ENCODE results near the gene IL10RA. TPM values are rescaled to one million over a fixed set of nuclear protein-coding genes. Genes with fewer than 3 reads are reported as not detected.
"Not testable (repeated sequence)": the region's sequence is repeated elsewhere in the genome, so short reads cannot be mapped to it uniquely, and the experiment has no call there.

IL10RA gene
- total RNA-seq, 4 donors from 2014 or later = 14.3 to 34.9 (median 20.9) TPM

DNA sequence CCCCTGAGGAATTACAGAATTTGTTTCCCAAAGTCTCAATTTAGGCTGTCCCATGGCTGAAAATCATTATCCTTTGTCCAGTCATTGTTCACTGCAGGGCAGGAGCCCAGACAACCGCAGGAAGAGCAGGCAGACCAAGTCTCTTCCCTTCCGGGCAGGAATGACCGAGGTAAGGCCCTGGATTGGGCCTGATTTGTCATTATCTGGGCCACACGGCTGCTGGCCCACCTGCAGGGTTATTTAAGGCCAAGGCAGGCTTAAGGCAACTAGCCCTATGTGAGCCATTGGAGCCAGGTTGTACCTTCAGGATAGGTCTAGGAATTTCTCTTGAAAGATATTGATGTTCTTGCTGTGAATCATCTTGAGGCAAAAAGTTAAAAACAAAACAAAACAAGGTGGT lies 9.7 kb upstream of the IL10RA start:
- 84% methylated on average over 4 of the region's 4 CpGs for WGBS
- H3K27ac ChIP-seq (replicated peaks in 1 of 4) = no peak overlapping the region
- peaks cover 0 to 10% (median 0%) of the 10 kb centered on the region in 4 donors for H3K4me1 ChIP-seq
- intact Hi-C loops (cut with DNase I) = no loop called here
- no peaks in the 10 kb centered on the region for H3K9me3 ChIP-seq
- DNase-seq (ENCODE audit: extremely low spot score) = no peak
- no peak overlapping the region for H3K4me3 ChIP-seq
- H3K27me3 ChIP-seq = peaks cover 0 to 19% (median 2%) of the 10 kb centered on the region in 4 donors
- no peak for TF ChIP-seq EP300 (IDR thresholded peaks at IDR 0.05)
- TF ChIP-seq POLR2A (IDR thresholded peaks at IDR 0.05; ENCODE audit: low read depth) = no peak
- TF ChIP-seq, protein P1, sequence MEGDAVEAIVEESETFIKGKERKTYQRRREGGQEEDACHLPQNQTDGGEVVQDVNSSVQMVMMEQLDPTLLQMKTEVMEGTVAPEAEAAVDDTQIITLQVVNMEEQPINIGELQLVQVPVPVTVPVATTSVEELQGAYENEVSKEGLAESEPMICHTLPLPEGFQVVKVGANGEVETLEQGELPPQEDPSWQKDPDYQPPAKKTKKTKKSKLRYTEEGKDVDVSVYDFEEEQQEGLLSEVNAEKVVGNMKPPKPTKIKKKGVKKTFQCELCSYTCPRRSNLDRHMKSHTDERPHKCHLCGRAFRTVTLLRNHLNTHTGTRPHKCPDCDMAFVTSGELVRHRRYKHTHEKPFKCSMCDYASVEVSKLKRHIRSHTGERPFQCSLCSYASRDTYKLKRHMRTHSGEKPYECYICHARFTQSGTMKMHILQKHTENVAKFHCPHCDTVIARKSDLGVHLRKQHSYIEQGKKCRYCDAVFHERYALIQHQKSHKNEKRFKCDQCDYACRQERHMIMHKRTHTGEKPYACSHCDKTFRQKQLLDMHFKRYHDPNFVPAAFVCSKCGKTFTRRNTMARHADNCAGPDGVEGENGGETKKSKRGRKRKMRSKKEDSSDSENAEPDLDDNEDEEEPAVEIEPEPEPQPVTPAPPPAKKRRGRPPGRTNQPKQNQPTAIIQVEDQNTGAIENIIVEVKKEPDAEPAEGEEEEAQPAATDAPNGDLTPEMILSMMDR (IDR thresholded peaks at IDR 0.05) = no peak
- no peak for TF ChIP-seq POLR2AphosphoS5 (IDR thresholded peaks at IDR 0.05)
- no peaks in the 10 kb centered on the region for H3K36me3 ChIP-seq

- WGBS = 76% methylated on average over 5 of the region's 5 CpGs
- Histone ChIP-seq H3K27ac (replicated peaks in 1 of 4) (no peak overlapping the region), H3K27me3 (peaks cover 0 to 19% (median 2%) of the 10 kb centered on the region in 4 donors), H3K4me1 (peaks cover 0 to 10% (median 0%) of the 10 kb centered on the region in 4 donors), H3K36me3 (no peaks in the 10 kb centered on the region), H3K4me3 (no peak overlapping the region), H3K9me3 (no peaks in the 10 kb centered on the region)
- DNase-seq (ENCODE audit: extremely low spot score) = no peak
- intact Hi-C loops (cut with DNase I) = no loop called here
- TF ChIP-seq POLR2A (IDR thresholded peaks at IDR 0.05; ENCODE audit: low read depth) (no peak), POLR2AphosphoS5 (IDR thresholded peaks at IDR 0.05) (no peak), EP300 (IDR thresholded peaks at IDR 0.05) (no peak)
- TF ChIP-seq, protein P1 (IDR thresholded peaks at IDR 0.05) = no peak
Observed at GRCh38 chr11:117977029-117977428, 9.2 kb upstream of the IL10RA start.

DNA sequence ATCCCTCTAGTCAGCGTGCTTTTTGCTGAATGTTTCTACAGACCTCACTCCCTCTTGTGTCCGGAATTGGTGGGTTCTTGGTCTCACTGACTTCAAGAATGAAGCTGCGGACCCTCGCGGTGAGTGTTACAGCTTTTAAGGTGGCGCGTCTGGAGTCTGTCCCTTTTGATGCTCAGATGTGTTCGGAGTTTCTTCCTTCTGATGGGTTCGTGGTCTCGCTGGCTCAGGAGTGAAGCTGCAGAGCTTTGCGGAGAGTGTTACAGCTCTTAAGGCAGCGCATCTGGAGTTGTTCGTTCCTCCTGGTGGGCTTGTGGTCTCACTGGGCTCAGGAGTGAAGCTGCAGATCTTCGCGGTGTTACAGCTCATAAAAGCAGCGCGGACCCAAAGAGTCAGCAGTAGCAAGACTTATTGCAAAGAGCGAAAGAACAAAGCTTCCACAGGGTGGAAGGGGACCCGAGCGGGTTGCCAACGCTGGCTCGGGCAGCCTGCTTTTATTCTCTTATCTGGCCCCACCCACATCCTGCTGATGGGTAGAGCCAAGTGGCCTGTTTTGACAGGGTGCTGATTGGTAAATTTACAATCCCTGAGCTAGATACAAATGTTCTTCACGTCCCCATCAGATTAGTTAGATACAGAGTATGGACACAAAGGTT lies 8.5 kb upstream of the IL10RA start:
- H3K36me3 ChIP-seq; H3K9me3 ChIP-seq; H3K27ac ChIP-seq (replicated peaks in 1 of 4); intact Hi-C loops (cut with DNase I); H3K4me1 ChIP-seq; H3K4me3 ChIP-seq; DNase-seq (ENCODE audit: extremely low spot score): not testable (repeated sequence)
- 92% methylated on average over 20 of the region's 23 CpGs for whole genome bisulfite sequencing
- H3K27me3 ChIP-seq = peaks cover 0 to 19% (median 2%) of the 10 kb centered on the region in 4 donors

DNA sequence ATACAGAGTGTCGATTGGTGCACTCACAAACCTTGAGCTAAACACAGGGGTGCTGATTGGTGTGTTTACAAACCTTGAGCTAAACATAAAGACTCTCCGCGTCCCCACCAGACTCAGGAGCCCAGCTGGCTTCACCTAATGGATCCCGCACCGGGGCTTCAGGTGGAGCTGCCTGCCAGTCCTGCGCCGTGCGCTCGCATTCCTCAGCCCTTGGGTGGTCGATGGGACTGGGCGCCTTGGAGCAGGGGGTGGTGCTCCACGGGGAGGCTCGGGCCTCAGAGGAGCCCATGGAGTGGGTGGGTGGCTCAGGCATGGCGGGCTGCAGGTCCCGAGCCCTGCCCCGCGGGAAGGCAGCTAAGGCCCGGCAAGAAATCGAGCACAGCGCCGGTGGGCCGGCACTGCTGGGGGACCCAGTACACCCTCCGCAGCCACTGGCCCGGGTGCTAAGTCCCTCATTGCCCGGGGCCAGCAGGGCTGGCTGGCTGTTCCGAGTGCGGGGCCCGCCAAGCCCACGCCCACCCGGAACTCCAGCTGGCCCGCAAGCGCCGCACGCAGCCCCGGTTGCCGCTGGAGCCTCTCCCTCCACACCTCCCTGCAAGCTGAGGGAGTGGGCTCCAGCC lies 7.8 kb upstream of the IL10RA start:
- H3K4me3 ChIP-seq; H3K4me1 ChIP-seq; H3K9me3 ChIP-seq; H3K36me3 ChIP-seq; intact Hi-C loops (cut with DNase I); H3K27ac ChIP-seq (replicated peaks in 1 of 4): not testable (repeated sequence)
- H3K27me3 ChIP-seq = peaks cover 0 to 19% (median 2%) of the 10 kb centered on the region in 4 donors
- peak; percentile 57 for DNase-seq (ENCODE audit: extremely low spot score)
- WGBS = 100% methylated on average over 1 of the region's 36 CpGs

DNA sequence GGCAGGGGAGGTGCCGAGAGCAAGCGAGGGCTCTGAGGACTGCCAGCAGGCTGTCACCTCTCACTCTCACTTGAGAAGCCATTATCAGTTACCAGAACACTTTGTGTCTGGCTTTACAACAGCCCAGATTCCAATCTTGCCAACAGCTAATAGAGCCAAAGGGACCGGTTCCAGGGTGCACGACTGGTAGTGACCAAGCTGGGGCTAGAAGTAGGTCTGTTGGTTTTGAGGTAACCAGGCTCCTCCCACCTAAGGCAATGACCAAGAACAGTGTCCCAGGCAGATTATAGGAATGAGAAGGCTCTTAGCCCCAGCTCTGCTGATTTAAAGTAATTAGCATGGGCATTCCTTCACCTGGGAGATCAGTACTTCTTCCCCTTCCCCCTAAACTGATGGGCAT lies 7.2 kb upstream of the IL10RA start:
- no peak for TF ChIP-seq EP300 (IDR thresholded peaks at IDR 0.05)
- no peak for TF ChIP-seq POLR2A (IDR thresholded peaks at IDR 0.05; ENCODE audit: low read depth)
- TF ChIP-seq, protein P1 (IDR thresholded peaks at IDR 0.05) = no peak
- TF ChIP-seq POLR2AphosphoS5 (IDR thresholded peaks at IDR 0.05) = no peak
- peak overlapping the region in 1 of 4 donors; percentile 43 for H3K27ac ChIP-seq (replicated peaks in 1 of 4)
- 92% methylated on average over 2 of the region's 4 CpGs for WGBS
- no peak overlapping the region for H3K4me3 ChIP-seq
- H3K4me1 ChIP-seq = peaks cover 0 to 10% (median 0%) of the 10 kb centered on the region in 4 donors
- no peaks in the 10 kb centered on the region for H3K36me3 ChIP-seq
- DNase-seq (ENCODE audit: extremely low spot score) = peak; percentile 17
- peaks cover 0 to 19% (median 2%) of the 10 kb centered on the region in 4 donors for H3K27me3 ChIP-seq
- intact Hi-C loops (cut with DNase I) = no loop called here
- no peaks in the 10 kb centered on the region for H3K9me3 ChIP-seq

Data from esophagus muscularis mucosa (tissue), 4 donors.